Keratinocyte (primary cell): ENCODE data around the gene OPN1SW. TPM values are rescaled to one million over a fixed set of nuclear protein-coding genes. Genes with fewer than 3 reads are reported as not detected.

Experiments
- DNase-seq: peaks from one replicate; pipeline ENCODE4 v3.0.0-alpha.2; 2011; ENCODE audit warnings: low read depth, missing footprints, low spot score
- FAIRE-seq: peaks from 2 replicates; lab custom pipeline; 2011; peaks lifted over from hg19 to GRCh38; lab: Jason Lieb, UNC
- H2AFZ ChIP-seq: 2 replicates; pipeline ENCODE4 v1.6.0; 2012; ENCODE audit warnings: low read length, control low read depth, inconsistent platforms; ENCODE audit not compliant: control insufficient read depth
- H3K27ac ChIP-seq: 2 replicates; pipeline ENCODE4 v1.5.1; 2011; ENCODE audit warnings: low read length; ENCODE audit not compliant: control insufficient read depth, insufficient read depth
- H3K27me3 ChIP-seq: 3 replicates; pipeline ENCODE4 v1.6.0; 2011; ENCODE audit warnings: low read length; ENCODE audit not compliant: control insufficient read depth, insufficient read depth; ENCODE audit errors: extremely low read depth
- H3K36me3 ChIP-seq, 2 experiments: 2 replicates in 1 of 2; 3 replicates in 1 of 2; pipeline ENCODE4 v1.5.1; 2011; ENCODE audit warnings: low read length in 2 of 2, mild to moderate bottlenecking in 1 of 2; ENCODE audit not compliant: control insufficient read depth in 2 of 2, insufficient read depth in 2 of 2; ENCODE audit errors: extremely low read depth in 1 of 2
- H3K4me1 ChIP-seq: 3 replicates; pipeline ENCODE4 v1.5.1; 2011; ENCODE audit warnings: low read length; ENCODE audit not compliant: control insufficient read depth, insufficient read depth; ENCODE audit errors: extremely low read depth
- H3K4me2 ChIP-seq: 3 replicates; pipeline ENCODE4 v1.6.0; 2011; ENCODE audit warnings: low read depth, low read length; ENCODE audit not compliant: control insufficient read depth, insufficient read depth; ENCODE audit errors: extremely low read depth
- H3K4me3 ChIP-seq, 3 experiments: fragments of 200-600 bp in 1 of 3; sonication (generic) in 1 of 3; 2 replicates in 2 of 3; 3 replicates in 1 of 3; pipeline ENCODE4 v1.5.1; 2011 to 2016; ENCODE audit warnings: low read length in 3 of 3, mild to moderate bottlenecking in 3 of 3, control low read depth in 2 of 3, inconsistent platforms in 1 of 3, low read depth in 1 of 3, mixed read lengths in 1 of 3, mixed run types in 1 of 3, moderate library complexity in 1 of 3; ENCODE audit not compliant: control insufficient read depth in 2 of 3, insufficient read depth in 2 of 3; ENCODE audit errors: extremely low read depth in 1 of 3
- H3K79me2 ChIP-seq: 2 replicates; pipeline ENCODE4 v1.6.0; 2012; ENCODE audit warnings: low read length; ENCODE audit not compliant: control insufficient read depth, insufficient read depth
- H3K9ac ChIP-seq: 3 replicates; pipeline ENCODE4 v1.6.0; 2011; ENCODE audit warnings: low read length; ENCODE audit not compliant: control insufficient read depth, insufficient read depth; ENCODE audit errors: extremely low read depth
- H3K9me1 ChIP-seq: 3 replicates; pipeline ENCODE4 v1.6.0; 2011; ENCODE audit warnings: low read length; ENCODE audit not compliant: control insufficient read depth, insufficient read depth; ENCODE audit errors: extremely low read depth
- H3K9me3 ChIP-seq: 2 replicates; pipeline ENCODE4 v1.5.1; 2012; ENCODE audit warnings: low read depth, low read length; ENCODE audit not compliant: control insufficient read depth
- H4K20me1 ChIP-seq: 3 replicates; pipeline ENCODE4 v1.6.0; 2011; ENCODE audit warnings: low read length; ENCODE audit not compliant: control insufficient read depth, insufficient read depth; ENCODE audit errors: extremely low read depth
- EZH2 ChIP-seq: IDR thresholded peaks from one replicate; pipeline ENCODE4 v1.6.1; 2012; ENCODE audit warnings: inconsistent platforms, mild to moderate bottlenecking, low read length, moderate library complexity
- dilution Hi-C: fragments of 300-500 bp; cut with MboI; formaldehyde crosslinking; loops from one replicate; pipeline ENCODE4 v1.7.0; 2020; ENCODE audit warnings: low sequenced_read_pairs; ENCODE audit not compliant: extremely low pct_ligation_motif_present
- polyA plus RNA-seq, 5 experiments: library from polyadenylated mRNA; depleted of rRNA in 3 of 5; stranded (reverse) in 3 of 5; stranded (forward) in 1 of 5; unstranded in 1 of 5; fragments of >200 nt; gene quantifications; 1 replicate in 1 of 5; 2 replicates in 3 of 5; 3 replicates in 1 of 5; pipeline versions ENCODE4 v1.2.1 to v1.2.3, GENCODE V29; 2011 to 2012; ENCODE audit warnings: missing spikeins in 2 of 5, low read depth in 1 of 5, low replicate concordance in 1 of 5
- TF ChIP-seq, protein P1 (sequence below), 3 experiments: IDR thresholded peaks in 1 of 3; conservative IDR thresholded peaks in 1 of 3; optimal IDR thresholded peaks in 1 of 3; 2 replicates in 2 of 3; 3 replicates in 1 of 3; pipeline versions ENCODE3 to v1.5.1; 2011; ENCODE audit warnings: low read length in 3 of 3, mild to moderate bottlenecking in 3 of 3, moderate library complexity in 2 of 3, control low read depth in 1 of 3, inconsistent platforms in 1 of 3; ENCODE audit not compliant: insufficient read depth in 2 of 3; ENCODE audit errors: extremely low read depth in 1 of 3

OPN1SW gene
- polyA plus RNA-seq, 1 donor (not counting 4 experiments of a cell fraction or from before 2014, with no cell fraction given) = not detected

GRCh38 chr7:128792471-128793180 lies 17.0 kb upstream of the OPN1SW start:
- Histone ChIP-seq H3K27ac (no peak overlapping the region), H2AFZ (no peak overlapping the region), H3K27me3 (peaks cover 28% of the 10 kb centered on the region), H3K36me3 (no peaks in the 10 kb centered on the region), H3K79me2 (no peaks in the 10 kb centered on the region), H3K4me1 (no peaks in the 10 kb centered on the region), H3K9ac (no peak overlapping the region), H3K9me3 (no peaks in the 10 kb centered on the region), H4K20me1 (no peaks in the 10 kb centered on the region), H3K9me1 (no peaks in the 10 kb centered on the region), H3K4me3 (no peak overlapping the region), H3K4me2 (no peak overlapping the region)
- dilution Hi-C loops = no loop called here
- FAIRE-seq (no peak), DNase-seq (no peak)
- TF ChIP-seq, protein P1, sequence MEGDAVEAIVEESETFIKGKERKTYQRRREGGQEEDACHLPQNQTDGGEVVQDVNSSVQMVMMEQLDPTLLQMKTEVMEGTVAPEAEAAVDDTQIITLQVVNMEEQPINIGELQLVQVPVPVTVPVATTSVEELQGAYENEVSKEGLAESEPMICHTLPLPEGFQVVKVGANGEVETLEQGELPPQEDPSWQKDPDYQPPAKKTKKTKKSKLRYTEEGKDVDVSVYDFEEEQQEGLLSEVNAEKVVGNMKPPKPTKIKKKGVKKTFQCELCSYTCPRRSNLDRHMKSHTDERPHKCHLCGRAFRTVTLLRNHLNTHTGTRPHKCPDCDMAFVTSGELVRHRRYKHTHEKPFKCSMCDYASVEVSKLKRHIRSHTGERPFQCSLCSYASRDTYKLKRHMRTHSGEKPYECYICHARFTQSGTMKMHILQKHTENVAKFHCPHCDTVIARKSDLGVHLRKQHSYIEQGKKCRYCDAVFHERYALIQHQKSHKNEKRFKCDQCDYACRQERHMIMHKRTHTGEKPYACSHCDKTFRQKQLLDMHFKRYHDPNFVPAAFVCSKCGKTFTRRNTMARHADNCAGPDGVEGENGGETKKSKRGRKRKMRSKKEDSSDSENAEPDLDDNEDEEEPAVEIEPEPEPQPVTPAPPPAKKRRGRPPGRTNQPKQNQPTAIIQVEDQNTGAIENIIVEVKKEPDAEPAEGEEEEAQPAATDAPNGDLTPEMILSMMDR (optimal IDR thresholded peaks at IDR 0.05 in 1 of 3, IDR thresholded peaks at IDR 0.05 in 1 of 3, conservative IDR thresholded peaks at IDR 0.05 in 1 of 3; ENCODE audit: extremely low read depth in 1 of 3, insufficient read depth in 2 of 3, low read length in 3 of 3) = no peak
- TF ChIP-seq EZH2 = no peak

GRCh38 chr7:128791972-128792327 lies 16.4 kb upstream of the OPN1SW start:
- no peak overlapping the region for H3K9ac ChIP-seq
- H3K79me2 ChIP-seq = no peaks in the 10 kb centered on the region
- FAIRE-seq = no peak
- no peaks in the 10 kb centered on the region for H3K9me1 ChIP-seq
- H3K4me2 ChIP-seq = peak overlapping the region; percentile 78
- H3K9me3 ChIP-seq = no peaks in the 10 kb centered on the region
- no peaks in the 10 kb centered on the region for H4K20me1 ChIP-seq
- H3K27me3 ChIP-seq = peaks cover 28% of the 10 kb centered on the region
- peak overlapping the region; percentile 81 for H2AFZ ChIP-seq
- H3K36me3 ChIP-seq = no peaks in the 10 kb centered on the region
- DNase-seq = no peak
- TF ChIP-seq, protein P1 (optimal IDR thresholded peaks at IDR 0.05 in 1 of 3, IDR thresholded peaks at IDR 0.05 in 1 of 3, conservative IDR thresholded peaks at IDR 0.05 in 1 of 3; ENCODE audit: extremely low read depth in 1 of 3, insufficient read depth in 2 of 3, low read length in 3 of 3) = no peak
- TF ChIP-seq EZH2 = no peak
- peak overlapping the region; percentile 62 to 70 (median 69) for H3K4me3 ChIP-seq
- dilution Hi-C loops = no loop called here
- H3K27ac ChIP-seq = no peak overlapping the region
- H3K4me1 ChIP-seq = no peaks in the 10 kb centered on the region
